HG03139 (cell line): ENCODE results near the gene FOXP1.
A peak's percentile ranks its signal among the peaks of the same experiment; 100 is the strongest.
"Not testable (repeated sequence)": the region's sequence is repeated elsewhere in the genome, so short reads cannot be mapped to it uniquely, and the experiment has no call there.

ENCODE experiments used
- ATAC-seq: cut with Tn5 transposase; IDR thresholded peaks from one replicate; pipeline ENCODE4 v1.9.1; 2021; ENCODE audit not compliant: unreplicated experiment

The FOXP1 gene

DNA sequence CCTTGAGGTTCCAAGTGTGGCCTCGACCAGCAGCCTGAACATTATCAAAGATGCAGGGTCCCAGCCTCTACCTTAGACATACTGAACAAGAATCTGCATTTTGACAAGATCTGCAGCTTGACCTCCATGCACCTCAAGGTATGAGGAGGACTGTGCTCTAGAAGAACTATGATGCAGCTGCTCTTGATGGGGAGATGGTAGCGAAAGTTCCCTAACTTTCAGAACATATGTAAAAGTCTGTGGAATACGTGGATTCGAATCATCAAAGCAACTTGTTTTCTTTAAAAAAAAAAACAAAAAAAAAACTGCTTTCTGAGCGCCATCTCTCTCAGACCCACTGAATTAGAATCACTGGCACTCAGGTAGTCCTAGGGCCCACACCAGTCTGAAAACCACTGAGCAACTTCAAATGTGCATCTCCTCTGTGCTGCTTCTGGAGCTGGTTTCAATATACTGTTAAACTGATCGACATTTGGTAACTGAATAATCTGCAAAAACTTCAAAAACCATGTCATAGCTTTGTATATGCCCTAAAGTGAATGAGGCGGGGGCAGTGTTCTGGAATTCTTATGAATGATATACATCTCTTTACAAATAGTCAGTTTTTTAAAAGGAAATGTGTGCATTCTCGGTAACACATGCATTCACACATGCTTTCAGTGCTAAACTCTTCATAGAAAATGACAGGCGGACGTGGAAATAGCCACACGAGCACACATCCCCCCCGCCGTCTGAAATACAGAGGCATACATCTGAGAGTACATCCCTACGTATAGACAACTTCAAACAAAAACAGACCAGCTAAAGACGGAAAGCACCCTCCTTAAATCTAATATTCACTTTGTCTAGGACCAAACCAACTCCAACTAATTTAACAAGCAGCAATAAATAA lies 128.8 kb downstream of the FOXP1 start:
- no peak for ATAC-seq

DNA sequence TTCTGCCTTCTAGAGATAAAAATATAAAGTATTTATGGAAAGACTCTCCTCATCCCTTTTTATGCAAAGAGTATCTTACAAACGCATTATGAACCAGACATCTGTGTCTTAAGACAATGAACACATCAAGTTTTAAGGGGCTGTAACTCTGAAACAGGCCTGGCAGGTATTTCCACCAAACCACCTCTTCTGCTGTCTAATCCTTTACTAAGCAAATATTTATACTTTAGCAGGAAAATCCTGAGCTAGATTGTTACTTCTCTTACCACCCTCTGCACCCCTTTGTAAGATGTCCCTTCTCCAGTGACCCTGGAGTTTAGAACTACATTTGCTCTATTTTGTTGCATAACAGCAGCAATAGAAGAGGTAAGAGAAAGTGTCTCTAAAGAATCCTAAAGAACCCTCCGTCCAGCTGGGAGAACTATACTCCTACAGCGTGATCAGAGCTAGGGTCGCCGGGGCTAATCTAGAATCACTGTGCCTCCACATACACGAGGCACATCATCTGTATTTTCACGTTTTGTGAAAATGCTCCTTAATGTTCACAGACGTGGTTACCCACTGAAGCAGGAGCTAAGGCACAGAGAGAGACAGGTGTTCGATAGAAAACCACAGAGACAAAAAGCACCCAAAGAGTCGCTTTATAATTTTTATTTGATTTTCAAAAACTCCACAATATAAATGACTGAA lies 129.6 kb downstream of the FOXP1 start:
- ATAC-seq: no peak

DNA sequence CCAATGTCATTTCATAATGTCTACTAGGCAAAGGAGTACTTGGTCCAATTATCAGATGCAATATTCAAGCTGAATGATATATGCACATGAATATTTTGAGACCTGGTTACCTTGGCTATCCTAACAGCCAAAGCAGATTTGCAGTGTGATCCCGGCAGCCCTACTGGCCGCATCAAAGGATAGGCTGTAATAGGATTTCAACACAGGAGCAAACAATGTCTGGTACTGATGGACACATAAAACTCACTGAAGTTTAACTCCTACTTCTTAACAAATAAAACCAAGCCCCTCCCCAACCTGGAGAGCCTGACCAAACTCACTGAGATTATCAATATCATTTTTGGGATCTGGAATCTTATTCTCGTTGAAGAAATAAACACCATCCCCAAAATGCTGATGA lies 130.2 kb downstream of the FOXP1 start:
- ATAC-seq: no peak

DNA sequence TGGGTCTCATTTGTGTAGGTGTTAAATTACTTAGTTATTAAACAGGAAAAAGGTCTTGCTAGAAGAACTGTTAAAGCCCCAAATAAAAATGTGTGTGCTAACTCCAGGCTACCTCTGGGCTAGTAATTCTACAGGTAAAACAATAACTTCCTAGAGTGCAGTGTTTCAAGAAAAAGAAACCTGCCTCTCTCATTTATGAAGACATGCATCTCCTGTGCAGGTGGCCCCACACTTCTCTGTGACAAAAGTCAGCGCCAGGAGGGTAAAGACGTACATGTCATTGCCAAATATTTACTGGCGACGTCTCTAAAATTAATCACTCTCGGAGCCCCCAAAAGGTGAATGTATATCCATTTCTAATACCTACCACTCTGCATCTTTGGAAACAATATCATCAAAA lies 131.7 kb downstream of the FOXP1 start:
- ATAC-seq: no peak

- ATAC-seq: no peak
Measured at GRCh38 chr3:71451060-71451459, 132.5 kb downstream of the FOXP1 start.

- ATAC-seq: no peak
Measured at GRCh38 chr3:71450162-71450561, 133.4 kb downstream of the FOXP1 start.

- ATAC-seq: no peak
Measured at GRCh38 chr3:71447803-71448202, 135.7 kb downstream of the FOXP1 start.

GRCh38 chr3:71447197-71447596 lies 136.3 kb downstream of the FOXP1 start:
- ATAC-seq: no peak

- ATAC-seq: no peak
Measured at GRCh38 chr3:71446734-71447133, 136.8 kb downstream of the FOXP1 start.

GRCh38 chr3:71446260-71446659 lies 137.3 kb downstream of the FOXP1 start:
- ATAC-seq: no peak

GRCh38 chr3:71444861-71445259 lies 138.7 kb downstream of the FOXP1 start:
- ATAC-seq: no peak

- ATAC-seq: peak; percentile 90
Measured at GRCh38 chr3:71444028-71444860, 139.3 kb downstream of the FOXP1 start.

GRCh38 chr3:71443332-71443731 lies 140.2 kb downstream of the FOXP1 start:
- ATAC-seq: no peak

DNA sequence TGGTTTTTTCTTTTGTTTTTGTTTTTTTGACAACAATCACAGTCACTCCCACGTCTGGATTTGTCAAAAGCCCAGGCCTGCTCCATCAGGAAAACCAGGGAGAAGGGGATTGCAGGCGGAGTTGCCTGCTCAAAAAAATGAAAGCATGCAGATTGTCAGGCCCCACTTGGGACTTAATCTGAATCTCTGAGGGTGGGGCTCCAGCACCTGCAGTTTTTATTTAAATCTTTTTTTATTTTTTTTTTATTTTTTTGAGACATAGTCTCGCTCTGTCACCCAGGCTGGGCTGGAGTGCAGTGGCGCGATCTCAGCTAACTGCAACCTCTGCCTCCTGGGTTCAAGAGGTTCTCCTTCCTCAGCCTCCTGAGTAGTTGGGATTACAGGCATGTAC lies 140.9 kb downstream of the FOXP1 start:
- ATAC-seq: no peak

DNA sequence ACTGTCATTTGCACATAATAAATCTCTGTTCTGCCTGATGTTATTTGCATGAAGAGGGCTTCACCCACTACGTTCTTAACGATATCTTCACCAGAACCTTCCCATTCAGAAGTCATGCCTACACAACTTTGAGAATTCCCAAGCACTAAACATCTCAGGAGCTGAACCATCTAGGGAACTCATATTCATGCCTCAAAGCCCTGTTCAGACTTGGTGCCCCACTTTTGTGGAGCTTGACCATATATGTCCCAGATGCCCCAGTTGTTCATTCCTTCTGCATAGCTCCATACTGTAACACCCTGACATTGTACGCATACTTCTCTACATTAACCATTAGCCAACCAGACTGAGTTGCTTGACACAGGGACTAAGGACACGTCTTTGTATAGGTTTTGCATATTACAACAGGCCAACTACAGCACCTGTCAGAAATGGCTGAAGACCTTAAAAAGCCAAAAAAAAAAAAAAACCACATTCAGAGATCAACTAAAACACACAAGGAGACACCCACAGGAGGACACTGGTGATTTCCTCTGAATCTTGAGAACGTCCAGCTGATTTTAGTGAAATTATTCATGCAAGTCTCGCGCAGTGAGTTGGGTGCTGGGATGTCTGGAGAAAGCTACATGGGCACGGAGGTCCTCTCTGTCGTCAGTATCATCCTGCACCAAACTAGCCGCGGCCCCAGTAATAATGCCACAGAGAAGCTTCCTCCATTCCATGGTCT lies 141.4 kb downstream of the FOXP1 start:
- ATAC-seq: no peak

- no peak for ATAC-seq
Measured at GRCh38 chr3:71441217-71441924, 142.2 kb downstream of the FOXP1 start.

DNA sequence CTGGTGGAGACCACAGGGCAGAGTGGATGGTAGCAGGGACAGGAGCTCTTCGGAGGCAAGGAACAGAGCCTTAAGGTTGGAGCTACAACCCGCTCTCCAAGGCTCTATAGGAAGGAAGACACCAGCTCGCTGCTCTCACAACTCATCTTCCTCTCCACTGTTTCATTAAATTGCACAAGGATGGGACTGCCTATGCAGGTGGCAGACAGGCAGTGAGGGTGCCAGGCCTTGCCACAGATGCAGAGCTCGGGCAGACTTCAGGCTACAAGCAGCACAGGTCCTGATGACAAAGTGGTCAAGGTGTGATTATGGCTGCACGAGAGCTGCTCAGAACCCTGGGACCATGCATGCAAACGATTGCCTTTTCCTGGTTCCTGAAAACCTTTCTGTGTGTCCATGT lies 144.6 kb downstream of the FOXP1 start:
- no peak for ATAC-seq

DNA sequence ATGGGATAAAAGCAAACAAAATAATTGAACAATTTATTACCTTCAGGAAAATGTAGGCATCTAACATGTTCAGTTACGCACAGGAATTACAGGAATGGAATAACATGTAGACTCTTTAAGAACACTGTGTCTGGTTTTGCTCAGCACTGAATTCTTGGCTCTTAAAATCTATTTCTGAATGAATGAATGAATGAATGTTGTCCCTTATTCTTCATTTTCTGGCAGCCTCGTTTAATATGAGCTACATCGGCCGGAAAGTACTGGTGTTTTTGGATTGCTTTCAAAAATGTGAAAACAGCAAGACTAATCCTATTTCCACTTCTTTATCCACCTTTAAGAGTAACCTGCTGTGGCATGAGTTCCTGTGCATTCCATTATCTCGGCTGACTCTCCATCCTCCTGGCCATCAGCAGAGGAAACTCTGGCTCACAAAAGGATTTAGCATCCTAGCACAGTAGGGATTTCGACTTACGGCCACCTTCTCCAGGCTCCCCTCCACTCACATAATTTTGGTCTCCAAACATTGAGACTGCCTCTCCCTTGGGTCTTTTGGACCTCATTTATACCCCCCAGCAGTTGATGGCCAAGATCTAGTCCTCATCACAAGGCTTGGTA lies 145.3 kb downstream of the FOXP1 start:
- ATAC-seq: no peak

GRCh38 chr3:71436337-71436736 lies 147.2 kb downstream of the FOXP1 start:
- no peak for ATAC-seq

DNA sequence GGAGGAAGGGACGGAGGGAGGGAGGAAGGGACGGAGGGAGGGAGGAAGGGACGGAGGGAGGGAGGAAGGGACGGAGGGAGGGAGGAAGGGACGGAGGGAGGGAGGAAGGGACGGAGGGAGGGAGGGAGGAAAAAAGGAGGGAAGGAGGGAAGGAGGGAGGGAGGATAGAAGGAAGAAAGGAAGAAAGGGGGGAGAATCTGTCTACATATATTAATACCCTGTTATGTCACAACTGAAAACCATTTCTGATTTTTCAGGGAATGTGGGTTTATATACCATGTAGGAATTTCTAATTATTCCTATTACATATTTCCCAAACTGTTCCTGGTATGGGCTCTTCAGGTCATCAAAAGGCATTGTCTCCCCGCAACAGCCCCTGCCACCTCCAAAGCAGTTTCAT lies 147.7 kb downstream of the FOXP1 start:
- ATAC-seq: not testable (repeated sequence)
